ENCODE data around the gene FAM9B.

DNA sequence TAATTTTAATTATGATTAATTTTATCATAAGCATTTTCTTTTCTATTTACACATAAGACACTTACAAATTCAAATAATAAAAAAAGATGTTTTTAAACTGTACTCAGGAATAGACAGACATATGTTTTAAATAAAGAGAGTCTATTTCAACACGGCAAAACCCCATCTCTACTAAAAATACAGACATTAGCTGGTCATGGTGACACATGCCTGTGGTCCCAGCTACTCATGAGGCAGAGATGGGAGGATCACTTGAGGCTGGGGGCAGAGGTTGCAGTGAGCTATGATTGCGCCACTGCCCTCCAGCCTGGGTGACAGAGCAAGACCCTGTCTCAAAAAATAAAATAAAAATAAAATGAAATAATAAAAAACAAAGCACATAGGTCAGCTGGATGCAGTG lies 14.8 kb downstream of the FAM9B start:
- no peak for TF ChIP-seq POLR2AphosphoS5 (IDR thresholded peaks at IDR 0.05; ENCODE audit: low read depth, low read length)
- TF ChIP-seq, protein P1, sequence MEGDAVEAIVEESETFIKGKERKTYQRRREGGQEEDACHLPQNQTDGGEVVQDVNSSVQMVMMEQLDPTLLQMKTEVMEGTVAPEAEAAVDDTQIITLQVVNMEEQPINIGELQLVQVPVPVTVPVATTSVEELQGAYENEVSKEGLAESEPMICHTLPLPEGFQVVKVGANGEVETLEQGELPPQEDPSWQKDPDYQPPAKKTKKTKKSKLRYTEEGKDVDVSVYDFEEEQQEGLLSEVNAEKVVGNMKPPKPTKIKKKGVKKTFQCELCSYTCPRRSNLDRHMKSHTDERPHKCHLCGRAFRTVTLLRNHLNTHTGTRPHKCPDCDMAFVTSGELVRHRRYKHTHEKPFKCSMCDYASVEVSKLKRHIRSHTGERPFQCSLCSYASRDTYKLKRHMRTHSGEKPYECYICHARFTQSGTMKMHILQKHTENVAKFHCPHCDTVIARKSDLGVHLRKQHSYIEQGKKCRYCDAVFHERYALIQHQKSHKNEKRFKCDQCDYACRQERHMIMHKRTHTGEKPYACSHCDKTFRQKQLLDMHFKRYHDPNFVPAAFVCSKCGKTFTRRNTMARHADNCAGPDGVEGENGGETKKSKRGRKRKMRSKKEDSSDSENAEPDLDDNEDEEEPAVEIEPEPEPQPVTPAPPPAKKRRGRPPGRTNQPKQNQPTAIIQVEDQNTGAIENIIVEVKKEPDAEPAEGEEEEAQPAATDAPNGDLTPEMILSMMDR (IDR thresholded peaks at IDR 0.05) = no peak
- TF ChIP-seq, protein P2, sequence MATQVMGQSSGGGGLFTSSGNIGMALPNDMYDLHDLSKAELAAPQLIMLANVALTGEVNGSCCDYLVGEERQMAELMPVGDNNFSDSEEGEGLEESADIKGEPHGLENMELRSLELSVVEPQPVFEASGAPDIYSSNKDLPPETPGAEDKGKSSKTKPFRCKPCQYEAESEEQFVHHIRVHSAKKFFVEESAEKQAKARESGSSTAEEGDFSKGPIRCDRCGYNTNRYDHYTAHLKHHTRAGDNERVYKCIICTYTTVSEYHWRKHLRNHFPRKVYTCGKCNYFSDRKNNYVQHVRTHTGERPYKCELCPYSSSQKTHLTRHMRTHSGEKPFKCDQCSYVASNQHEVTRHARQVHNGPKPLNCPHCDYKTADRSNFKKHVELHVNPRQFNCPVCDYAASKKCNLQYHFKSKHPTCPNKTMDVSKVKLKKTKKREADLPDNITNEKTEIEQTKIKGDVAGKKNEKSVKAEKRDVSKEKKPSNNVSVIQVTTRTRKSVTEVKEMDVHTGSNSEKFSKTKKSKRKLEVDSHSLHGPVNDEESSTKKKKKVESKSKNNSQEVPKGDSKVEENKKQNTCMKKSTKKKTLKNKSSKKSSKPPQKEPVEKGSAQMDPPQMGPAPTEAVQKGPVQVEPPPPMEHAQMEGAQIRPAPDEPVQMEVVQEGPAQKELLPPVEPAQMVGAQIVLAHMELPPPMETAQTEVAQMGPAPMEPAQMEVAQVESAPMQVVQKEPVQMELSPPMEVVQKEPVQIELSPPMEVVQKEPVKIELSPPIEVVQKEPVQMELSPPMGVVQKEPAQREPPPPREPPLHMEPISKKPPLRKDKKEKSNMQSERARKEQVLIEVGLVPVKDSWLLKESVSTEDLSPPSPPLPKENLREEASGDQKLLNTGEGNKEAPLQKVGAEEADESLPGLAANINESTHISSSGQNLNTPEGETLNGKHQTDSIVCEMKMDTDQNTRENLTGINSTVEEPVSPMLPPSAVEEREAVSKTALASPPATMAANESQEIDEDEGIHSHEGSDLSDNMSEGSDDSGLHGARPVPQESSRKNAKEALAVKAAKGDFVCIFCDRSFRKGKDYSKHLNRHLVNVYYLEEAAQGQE (IDR thresholded peaks at IDR 0.05; ENCODE audit: insufficient read depth in 1 of 2, low read depth in 2 of 2, low read length in 1 of 2) = no peak

Data from Panc1 (cell line).